ENCODE measurements around the gene FAM168A. TPM values are rescaled to one million over a fixed set of nuclear protein-coding genes. Genes with fewer than 3 reads are reported as not detected.
A peak's percentile ranks its signal among the peaks of the same experiment; 100 is the strongest.
"Not testable (repeated sequence)": the region's sequence is repeated elsewhere in the genome, so short reads cannot be mapped to it uniquely, and the experiment has no call there.

Gene FAM168A
- total RNA-seq, 1 experiment from 2014 or later = 21.1 TPM

- H2BK15ac ChIP-seq (ENCODE audit: low read depth, low read length) = no peak overlapping the region
- H3K27me3 ChIP-seq (ENCODE audit: insufficient read depth, low read length) = no peaks in the 10 kb centered on the region
- H4K8ac ChIP-seq (replicated peaks; ENCODE audit: insufficient read length, low read depth, low read length) = no peak overlapping the region
- H3K4me1 Mint-ChIP-seq = peaks cover 7 to 13% of the 10 kb centered on the region in 2 experiments
- no peak overlapping the region for H2BK120ac ChIP-seq (ENCODE audit: low read depth, low read length, poor library complexity, severe bottlenecking)
- no peak overlapping the region for H4K91ac ChIP-seq (ENCODE audit: insufficient read length, low read depth, low read length)
- no peaks in the 10 kb centered on the region for H4K20me1 ChIP-seq (ENCODE audit: control insufficient read depth, insufficient read depth, insufficient read length)
- no peak overlapping the region; a peak in 1 of 7 replicates for H3K27ac Mint-ChIP-seq
- no peaks in the 10 kb centered on the region for H3K9me3 Mint-ChIP-seq
- H2AK5ac ChIP-seq (ENCODE audit: insufficient read length, low read length) = no peak overlapping the region
- no peak overlapping the region for H2BK5ac ChIP-seq (ENCODE audit: insufficient read length, low read length)
- H3K14ac ChIP-seq (ENCODE audit: insufficient read depth, low read length) = no peak overlapping the region
- peaks cover 3% of the 10 kb centered on the region; the same call in 1 of the 2 replicates for H3K4me1 ChIP-seq (ENCODE audit: insufficient read depth, low read length)
- no CpG with 5 or more reads among the region's 3 CpGs for WGBS (ENCODE audit: extremely low coverage, insufficient read length, low lambda C conversion rate)
- no peak overlapping the region for H3K56ac ChIP-seq (ENCODE audit: insufficient read length, low read depth, low read length)
- no peaks in the 10 kb centered on the region for H3K23me2 ChIP-seq (ENCODE audit: insufficient read length, low read depth, low read length, poor library complexity, severe bottlenecking)
- no peak overlapping the region for H3K27ac ChIP-seq (ENCODE audit: insufficient read length, low read depth, low read length)
- H3K27me3 Mint-ChIP-seq (ENCODE audit: low read depth) = no peaks in the 10 kb centered on the region
- no peaks in the 10 kb centered on the region for H3K9me3 ChIP-seq (ENCODE audit: control insufficient read depth, low read depth, low read length)
- H3K4me2 ChIP-seq (ENCODE audit: insufficient read depth, insufficient read length, low read length) = no peak overlapping the region
- no peak overlapping the region for H3K23ac ChIP-seq (ENCODE audit: insufficient read length, low read depth, low read length)
- H3K36me3 Mint-ChIP-seq (ENCODE audit: insufficient read depth in 1 of 3, low read depth in 3 of 3) = peaks cover 3 to 7% (median 4%) of the 10 kb centered on the region in 3 experiments; a peak in 6 of 7 replicates
- H3K4ac ChIP-seq (ENCODE audit: low read depth, low read length) = no peak overlapping the region
- no peak overlapping the region for H3K9ac ChIP-seq (ENCODE audit: extremely low read depth, insufficient read length, low read length)
- no peak for DNase-seq
- no peak for TF ChIP-seq CTCF (conservative IDR thresholded peaks at IDR 0.05)
- no peak overlapping the region for H2BK12ac ChIP-seq (ENCODE audit: insufficient read length, low read depth, low read length)
- no peak overlapping the region for H3K18ac ChIP-seq (ENCODE audit: insufficient read length, low read depth, low read length)
- no peak overlapping the region for H3K4me3 Mint-ChIP-seq
- no peaks in the 10 kb centered on the region for H3K79me2 ChIP-seq (ENCODE audit: insufficient read depth, low read length)
- no peak overlapping the region for H2BK20ac ChIP-seq (ENCODE audit: low read depth, low read length, poor library complexity, severe bottlenecking)
- H2AFZ ChIP-seq (ENCODE audit: low read length) = no peak overlapping the region
- H4K5ac ChIP-seq (ENCODE audit: insufficient read length, low read depth, low read length) = no peak overlapping the region
- H3T11ph ChIP-seq (ENCODE audit: low read length) = no peak overlapping the region
- peaks cover 5% of the 10 kb centered on the region for H3K79me1 ChIP-seq (ENCODE audit: insufficient read depth, low read depth, low read length, poor library complexity, severe bottlenecking)
Measured at GRCh38 chr11:73582653-73583052, 15.3 kb downstream of the FAM168A start.

GRCh38 chr11:73580749-73581148 lies 17.2 kb downstream of the FAM168A start:
- not testable (repeated sequence) for H4K20me1 ChIP-seq (ENCODE audit: control insufficient read depth, insufficient read depth, insufficient read length); H3K9me3 ChIP-seq (ENCODE audit: control insufficient read depth, low read depth, low read length); H2BK120ac ChIP-seq (ENCODE audit: low read depth, low read length, poor library complexity, severe bottlenecking); H3K9ac ChIP-seq (ENCODE audit: extremely low read depth, insufficient read length, low read length); H3K79me2 ChIP-seq (ENCODE audit: insufficient read depth, low read length); H3K36me3 Mint-ChIP-seq (ENCODE audit: insufficient read depth in 1 of 3, low read depth in 3 of 3); H3K9me3 Mint-ChIP-seq; H3K56ac ChIP-seq (ENCODE audit: insufficient read length, low read depth, low read length); H3T11ph ChIP-seq (ENCODE audit: low read length); H3K4me3 Mint-ChIP-seq; H2BK20ac ChIP-seq (ENCODE audit: low read depth, low read length, poor library complexity, severe bottlenecking); H4K8ac ChIP-seq (replicated peaks; ENCODE audit: insufficient read length, low read depth, low read length); H4K5ac ChIP-seq (ENCODE audit: insufficient read length, low read depth, low read length); H3K23ac ChIP-seq (ENCODE audit: insufficient read length, low read depth, low read length); H3K4me2 ChIP-seq (ENCODE audit: insufficient read depth, insufficient read length, low read length); H3K27ac ChIP-seq (ENCODE audit: insufficient read length, low read depth, low read length); H3K23me2 ChIP-seq (ENCODE audit: insufficient read length, low read depth, low read length, poor library complexity, severe bottlenecking); H2BK5ac ChIP-seq (ENCODE audit: insufficient read length, low read length); H2BK15ac ChIP-seq (ENCODE audit: low read depth, low read length); H2BK12ac ChIP-seq (ENCODE audit: insufficient read length, low read depth, low read length); H2AFZ ChIP-seq (ENCODE audit: low read length); DNase-seq; H3K18ac ChIP-seq (ENCODE audit: insufficient read length, low read depth, low read length); H2AK5ac ChIP-seq (ENCODE audit: insufficient read length, low read length); H3K27me3 Mint-ChIP-seq (ENCODE audit: low read depth); H4K91ac ChIP-seq (ENCODE audit: insufficient read length, low read depth, low read length); H3K14ac ChIP-seq (ENCODE audit: insufficient read depth, low read length); H3K4me1 ChIP-seq (ENCODE audit: insufficient read depth, low read length); H3K4ac ChIP-seq (ENCODE audit: low read depth, low read length); H3K79me1 ChIP-seq (ENCODE audit: insufficient read depth, low read depth, low read length, poor library complexity, severe bottlenecking); H3K27me3 ChIP-seq (ENCODE audit: insufficient read depth, low read length)
- Mint-ChIP-seq H3K4me1 (peaks cover 18 to 19% of the 10 kb centered on the region in 2 experiments), H3K27ac (0 out of 7 replicates have a peak overlapping the region, but pooled peaks of 1 of the 3 experiments have one; percentile 17)
- no CpG with 5 or more reads among the region's 1 CpG for WGBS (ENCODE audit: extremely low coverage, insufficient read length, low lambda C conversion rate)
